HL-60 (cell line): ENCODE measurements around the gene UPP1.

Experiments
- CTCF ChIP-seq: IDR thresholded peaks from one replicate; pipeline ENCODE4 v1.5.1; 2011; ENCODE audit warnings: low read length, control low read depth, inconsistent platforms; ENCODE audit not compliant: insufficient read depth
- REST ChIP-seq: IDR thresholded peaks from 2 replicates; pipeline ENCODE4 v1.6.1; 2012; ENCODE audit warnings: low read depth; ENCODE audit not compliant: insufficient replicate concordance

GRCh38 chr7:48078470-48078869 lies 10.6 kb upstream of the UPP1 start:
- TF ChIP-seq CTCF (no peak), REST (no peak)
